Measurements from ENCODE around the gene TOM1.

DNA sequence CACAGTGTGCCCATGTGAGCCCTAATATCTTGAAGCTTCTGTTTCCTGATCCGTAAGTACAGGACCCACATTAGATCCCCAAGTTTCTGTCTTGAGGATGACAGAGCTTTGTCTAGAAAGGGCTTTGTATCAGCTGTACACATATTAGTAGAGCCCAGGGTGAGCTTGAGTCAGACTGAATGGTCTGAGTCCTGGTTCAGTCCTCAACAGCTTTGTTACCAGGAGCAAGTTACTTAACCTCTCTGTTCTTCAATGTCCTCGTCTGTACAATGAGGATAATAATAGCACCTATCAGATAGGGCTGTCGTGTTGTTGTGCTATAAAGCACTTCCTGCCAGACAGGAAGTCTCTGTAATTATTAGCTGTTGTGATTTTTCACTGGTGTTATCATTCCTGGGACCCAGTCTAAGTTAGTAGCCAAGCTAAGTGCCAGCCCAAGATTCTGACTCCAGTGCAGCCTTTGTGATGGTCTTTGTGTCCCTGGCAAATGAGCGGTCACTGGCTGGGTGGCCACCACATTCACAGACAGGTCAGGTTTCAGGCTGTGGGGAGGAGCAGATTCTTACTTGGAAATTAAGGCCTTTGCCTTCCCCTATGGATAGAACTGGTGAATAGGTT is 6.8 kb downstream of the TOM1 start:
- TF ChIP-seq POLR2AphosphoS5 (IDR thresholded peaks at IDR 0.05; ENCODE audit: low read depth, low read length) (no peak), REST (IDR thresholded peaks at IDR 0.05; ENCODE audit: insufficient read depth in 1 of 2, low read depth in 2 of 2, low read length in 2 of 2) (no peak), FOXP2 (optimal IDR thresholded peaks at IDR 0.05; ENCODE audit: borderline replicate concordance, extremely low read depth, extremely low read length, insufficient read depth) (no peak), TAF1 (IDR thresholded peaks at IDR 0.05; ENCODE audit: borderline replicate concordance, insufficient read depth, low read length) (no peak)

Measured in PFSK-1 (cell line).